GM18499 (cell line): ENCODE measurements around the gene TTF2.
A peak's percentile ranks its signal among the peaks of the same experiment; 100 is the strongest.
"Not testable (repeated sequence)": the region's sequence is repeated elsewhere in the genome, so short reads cannot be mapped to it uniquely, and the experiment has no call there.

Source experiments
- ATAC-seq: cut with Tn5 transposase; IDR thresholded peaks from one replicate; pipeline ENCODE4 v1.9.1; 2021; ENCODE audit warnings: moderate number of reproducible peaks; ENCODE audit not compliant: insufficient read depth, unreplicated experiment

TTF2 gene

DNA sequence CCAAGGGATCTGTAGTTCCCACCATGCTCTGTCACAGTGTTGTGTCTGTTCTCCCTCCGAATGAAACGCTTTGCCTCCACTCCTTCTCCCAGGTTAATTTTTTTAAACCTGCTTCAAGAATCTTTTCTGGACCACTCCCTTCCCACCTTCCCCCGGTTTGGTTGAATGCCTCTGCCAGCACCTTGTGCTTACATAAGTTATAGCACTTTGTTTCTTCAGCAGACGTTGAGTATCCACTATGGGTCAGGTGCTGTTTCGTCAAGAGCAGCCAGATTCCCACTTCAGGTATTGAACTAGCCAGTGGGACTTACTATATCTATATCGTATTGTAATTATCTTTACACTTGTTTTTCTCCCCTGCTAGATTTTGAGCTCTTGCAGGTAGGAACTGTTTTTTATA lies 27.6 kb downstream of the TTF2 start:
- ATAC-seq = no peak

DNA sequence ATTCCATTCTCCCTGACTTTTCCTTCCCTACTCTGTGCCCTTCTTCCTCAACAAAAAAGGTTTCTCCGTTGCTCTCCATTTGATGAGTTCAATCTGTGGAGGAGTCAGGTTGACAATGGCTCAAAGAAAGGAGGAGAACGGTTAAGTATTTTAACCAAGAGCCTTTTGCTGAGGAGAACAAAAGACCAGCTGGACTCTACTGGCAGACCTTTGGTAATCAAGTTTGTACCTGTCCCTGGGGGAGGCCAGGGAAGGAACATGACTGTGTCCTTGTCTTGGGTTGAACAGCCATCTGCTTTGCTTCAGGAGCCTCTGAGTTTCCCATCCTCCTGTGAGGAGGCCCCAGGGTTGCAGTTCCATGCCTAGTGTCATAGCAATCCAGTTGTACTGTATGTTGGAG lies 29.9 kb downstream of the TTF2 start:
- no peak for ATAC-seq

DNA sequence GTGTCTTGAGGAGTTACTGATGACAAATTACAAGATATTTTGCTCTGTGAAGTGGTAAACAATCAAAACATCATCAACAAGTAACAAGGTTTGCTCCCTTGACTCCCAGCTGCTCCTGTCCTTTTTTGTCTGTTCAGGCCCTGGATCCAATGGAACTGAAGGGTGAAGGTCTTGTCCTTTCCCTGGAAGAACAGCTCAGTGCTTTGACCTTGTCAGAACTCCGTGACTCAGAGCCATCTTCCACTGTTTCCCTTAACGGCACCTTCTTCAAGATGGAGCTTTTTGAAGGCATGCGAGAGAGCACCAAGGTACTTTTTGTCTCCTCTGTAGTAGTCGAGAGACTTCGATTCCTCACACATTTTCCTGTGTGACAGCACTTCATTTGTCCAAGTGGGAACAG lies 32.5 kb downstream of the TTF2 start:
- no peak for ATAC-seq

DNA sequence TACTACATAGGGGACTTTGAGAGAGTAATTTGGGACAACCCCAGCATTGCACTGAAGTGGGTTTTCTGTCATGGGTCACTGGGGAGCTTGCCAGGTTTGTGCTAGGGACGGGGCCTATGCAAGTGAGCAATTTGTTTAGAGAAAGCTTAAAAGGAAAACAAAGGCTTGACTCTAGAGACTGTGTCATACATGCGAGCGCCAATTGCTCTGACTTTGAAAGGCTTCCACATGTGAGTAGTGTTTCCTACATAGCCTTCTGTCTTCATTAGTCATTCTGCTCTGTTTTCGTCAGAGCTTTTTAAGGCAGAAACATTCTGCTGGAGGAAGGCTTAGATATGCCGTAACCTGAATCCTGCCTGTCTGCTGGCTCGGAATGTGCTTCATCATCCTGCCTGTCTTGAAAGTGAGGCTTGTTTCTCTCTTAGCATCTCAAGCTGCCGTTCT lies 33.0 kb downstream of the TTF2 start:
- ATAC-seq = no peak

DNA sequence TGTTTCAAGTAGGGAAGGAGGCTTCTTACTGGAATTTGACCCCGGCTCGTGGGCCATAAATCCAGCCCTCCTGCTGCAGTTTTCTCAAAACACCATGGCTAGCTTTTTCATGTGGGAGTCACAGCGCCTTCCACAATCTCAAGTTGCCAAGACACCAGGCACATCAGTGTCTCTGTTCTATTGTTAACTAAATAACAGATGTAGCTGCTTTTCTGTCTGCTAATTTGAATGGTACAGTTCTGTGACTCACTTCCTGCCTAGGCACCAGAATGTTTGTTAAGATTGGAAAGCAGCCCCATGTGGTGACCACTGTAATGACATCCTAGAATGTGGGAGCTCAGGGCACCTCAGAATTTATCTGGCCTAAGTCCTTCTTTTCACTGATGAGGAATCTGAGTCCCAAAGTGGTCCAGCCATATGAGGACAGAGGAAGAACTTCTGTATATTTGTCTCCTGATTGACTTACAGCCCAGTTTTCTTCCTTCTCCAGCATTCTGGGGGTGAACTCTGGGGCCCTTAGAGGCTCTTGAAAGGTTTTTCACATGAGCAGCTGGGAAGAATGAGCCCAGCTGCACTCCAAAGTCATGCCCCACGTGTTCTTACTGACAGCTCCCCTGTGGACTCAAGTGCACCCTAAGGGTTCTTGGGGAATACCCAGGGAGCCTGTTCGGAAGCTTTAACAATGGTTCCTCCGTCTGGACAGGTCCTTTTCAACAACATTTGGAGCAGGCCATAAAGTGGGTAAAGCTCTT lies 33.9 kb downstream of the TTF2 start:
- ATAC-seq = peak; percentile 70

DNA sequence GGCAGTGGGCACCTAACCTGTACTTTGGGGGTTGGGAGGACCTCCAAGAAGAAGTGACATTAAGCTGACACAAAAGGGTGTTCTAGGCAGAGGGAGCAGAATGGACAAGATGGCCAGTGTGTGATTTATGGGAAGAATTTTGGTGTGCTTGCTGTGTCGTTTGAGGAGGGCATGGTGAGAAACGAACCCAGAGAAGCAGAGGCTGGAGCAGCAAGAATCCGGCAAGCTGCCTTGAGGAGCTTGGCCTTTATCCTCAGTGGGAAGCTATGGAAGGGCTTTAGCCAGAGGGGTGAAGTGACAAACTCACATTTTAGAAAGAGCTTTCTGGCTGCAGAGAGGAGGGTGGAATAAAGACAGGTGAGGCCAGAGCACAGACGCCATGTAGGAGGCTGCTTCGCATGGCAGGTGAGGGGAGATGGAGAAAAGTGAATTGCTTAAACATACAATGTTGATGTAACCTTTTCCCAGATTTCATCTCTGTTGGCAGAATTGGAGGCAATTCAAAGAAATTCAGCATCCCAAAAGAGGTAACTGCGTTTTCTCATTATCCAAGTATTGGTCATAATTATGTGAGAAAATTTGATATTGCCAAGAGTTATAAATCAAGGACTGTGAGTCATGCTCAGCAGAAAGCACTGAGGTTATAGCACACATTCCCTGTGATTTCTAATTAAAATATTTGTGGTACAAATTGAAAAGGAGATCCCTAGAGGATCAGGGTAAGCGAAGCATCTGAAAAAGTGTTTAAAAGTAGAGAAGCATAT lies 34.9 kb downstream of the TTF2 start:
- ATAC-seq = no peak

DNA sequence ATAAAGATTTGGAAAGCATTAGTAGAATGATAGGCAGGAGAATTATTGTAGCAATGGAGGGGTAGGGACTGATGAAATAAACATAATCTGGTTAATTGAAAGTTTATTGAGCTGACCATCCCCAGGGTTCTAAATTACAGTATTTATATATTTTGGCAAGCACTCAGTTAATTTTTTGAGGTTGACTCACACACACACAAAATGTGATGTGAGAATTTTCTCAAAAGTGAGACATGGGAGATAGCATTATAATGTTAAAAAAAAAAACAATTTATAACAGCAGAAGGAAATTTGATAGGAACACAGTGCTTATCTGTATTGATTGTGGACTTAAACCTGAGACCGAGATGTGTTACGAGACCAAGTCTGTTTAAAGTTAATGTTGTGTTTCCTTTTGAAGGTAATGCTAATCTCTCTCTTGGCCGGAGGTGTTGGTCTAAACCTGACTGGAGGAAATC lies 36.9 kb downstream of the TTF2 start:
- ATAC-seq = no peak

DNA sequence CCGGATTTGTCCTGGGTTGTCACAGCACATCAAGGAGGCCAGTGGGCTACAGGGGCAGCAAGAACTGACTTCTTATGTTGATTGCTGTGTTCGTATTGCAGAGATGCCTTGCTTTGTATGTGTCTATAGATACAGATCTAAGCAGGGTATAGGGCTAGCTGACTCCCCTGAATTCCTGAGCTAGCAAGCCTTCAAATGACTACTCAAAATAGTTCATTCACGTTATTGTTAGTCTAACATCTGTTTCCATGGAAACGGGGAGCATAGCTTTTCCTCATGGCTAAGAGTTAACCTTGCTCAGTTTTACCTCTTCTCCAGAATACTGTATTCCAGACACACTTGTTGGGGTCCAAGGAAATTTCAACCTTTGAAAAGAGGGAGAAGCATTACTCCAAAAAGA lies 37.3 kb downstream of the TTF2 start:
- no peak for ATAC-seq

DNA sequence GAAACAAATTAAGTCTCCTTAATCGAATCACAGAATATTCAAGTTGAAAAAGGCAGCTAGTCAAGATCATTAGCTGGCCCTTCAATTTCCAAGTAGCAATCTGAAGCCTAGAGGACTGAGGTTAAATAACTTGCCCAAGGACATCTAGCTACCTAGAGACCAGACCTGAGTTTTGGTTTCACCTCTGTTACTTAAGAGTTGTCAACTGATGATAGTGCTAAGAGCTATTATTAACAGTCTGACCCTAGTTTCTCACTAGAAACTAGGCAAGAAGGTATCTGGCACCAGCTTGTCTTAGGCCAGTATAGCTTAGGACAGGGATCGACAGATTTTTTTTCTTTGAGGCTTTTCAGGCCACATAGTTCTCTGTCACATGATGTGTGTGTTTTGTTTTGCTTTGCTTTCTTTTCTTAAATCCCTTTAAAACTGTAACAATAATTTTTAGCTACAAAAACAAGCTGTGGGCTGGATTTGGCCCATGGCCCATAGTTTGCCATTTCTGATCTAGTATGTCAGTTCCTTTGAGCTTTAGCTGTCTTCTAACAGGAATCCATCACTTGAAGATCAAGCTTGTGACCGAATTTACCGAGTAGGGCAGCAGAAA lies 38.3 kb downstream of the TTF2 start:
- no peak for ATAC-seq

DNA sequence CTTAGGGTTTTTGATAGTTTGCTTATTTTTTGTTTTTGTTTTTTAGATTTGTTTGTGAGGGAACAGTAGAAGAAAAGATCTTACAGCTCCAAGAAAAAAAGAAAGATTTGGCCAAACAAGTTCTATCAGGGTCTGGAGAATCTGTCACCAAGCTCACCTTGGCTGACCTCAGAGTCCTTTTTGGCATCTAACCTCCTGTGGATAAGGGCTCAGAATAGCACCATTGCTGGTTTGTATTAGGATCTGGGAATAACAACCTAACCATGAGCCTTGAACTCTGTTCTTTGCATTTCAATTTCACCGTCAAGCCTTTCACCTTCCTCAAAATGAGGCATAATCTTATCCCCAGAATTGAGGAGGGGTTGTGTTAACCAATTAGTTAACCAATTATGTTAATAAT lies 41.2 kb downstream of the TTF2 start:
- no peak for ATAC-seq

DNA sequence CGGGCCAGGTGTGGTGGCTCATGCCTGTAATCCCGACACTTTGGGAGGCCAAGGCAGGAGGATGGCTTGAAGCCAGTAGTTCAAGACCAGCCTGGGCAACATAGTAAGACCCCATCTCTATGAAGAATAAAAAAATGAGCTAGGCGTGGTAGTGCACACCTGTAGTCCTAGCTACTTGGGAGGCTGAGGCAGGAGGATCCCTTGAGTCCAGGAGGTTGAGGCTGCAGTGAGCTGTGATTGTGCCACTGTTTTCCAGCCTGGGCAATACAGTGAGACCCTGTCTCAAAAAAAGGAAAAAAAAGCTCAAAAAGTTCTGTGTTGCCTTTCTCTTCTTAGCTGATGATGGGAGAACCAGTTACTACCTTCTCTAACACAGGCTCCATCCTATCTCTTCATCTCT lies 41.7 kb downstream of the TTF2 start:
- not testable (repeated sequence) for ATAC-seq

DNA sequence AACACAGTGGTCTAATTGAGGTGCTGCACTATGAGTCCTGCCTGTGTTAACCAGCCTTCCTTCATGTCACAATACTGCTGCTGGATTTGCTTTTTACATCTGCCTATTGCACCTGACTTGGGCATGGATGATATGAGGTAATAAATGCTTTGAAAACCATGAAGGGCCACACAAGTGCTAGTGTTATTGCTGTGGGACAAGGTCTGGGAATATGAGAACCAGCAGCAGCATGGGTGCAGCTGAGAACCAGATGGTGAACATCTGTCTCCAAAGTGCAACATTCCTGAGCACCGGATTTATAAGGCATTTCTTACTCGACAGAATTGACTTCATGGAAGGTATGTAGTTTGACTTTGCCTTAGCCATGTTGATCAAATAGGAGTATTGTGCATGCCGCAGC lies 44.9 kb downstream of the TTF2 start:
- no peak for ATAC-seq

DNA sequence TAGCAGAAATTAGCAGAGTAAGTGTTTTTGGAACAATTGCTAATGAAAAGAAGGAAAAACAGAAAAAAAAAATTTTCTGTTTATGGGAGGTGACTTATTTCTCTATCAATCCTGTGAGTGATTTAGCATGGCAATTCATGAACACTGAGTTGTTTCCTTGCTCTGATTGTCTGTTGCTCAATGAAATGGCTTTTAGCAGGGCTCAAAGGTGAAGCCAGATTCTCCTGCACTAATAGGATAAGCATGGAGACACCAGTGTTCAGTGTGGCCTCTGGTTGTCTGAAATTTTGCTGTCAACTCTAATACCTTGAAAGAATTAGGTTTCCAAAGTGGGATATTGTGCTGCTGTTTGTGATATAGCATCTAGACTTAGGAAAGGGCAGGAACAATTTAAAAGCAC lies 45.6 kb downstream of the TTF2 start:
- ATAC-seq = no peak

DNA sequence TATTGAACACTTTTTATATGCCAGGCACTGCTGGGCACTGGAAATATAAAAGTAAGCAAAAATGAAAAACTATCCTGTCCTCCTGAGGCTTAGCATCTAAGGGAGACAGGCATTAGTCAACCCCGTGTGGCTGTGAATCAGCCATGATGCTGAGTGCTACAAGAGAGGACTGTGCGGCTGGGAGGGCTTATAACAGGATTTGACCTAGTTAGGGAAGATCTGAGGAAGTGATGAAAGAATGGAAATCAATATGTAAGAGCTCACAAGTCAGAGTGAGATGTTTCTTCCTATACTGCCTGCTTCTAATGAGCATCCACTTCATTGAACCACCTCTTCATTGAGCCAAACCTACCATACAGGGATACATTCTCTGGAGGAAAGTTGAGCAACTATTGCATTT lies 46.4 kb downstream of the TTF2 start:
- no peak for ATAC-seq

DNA sequence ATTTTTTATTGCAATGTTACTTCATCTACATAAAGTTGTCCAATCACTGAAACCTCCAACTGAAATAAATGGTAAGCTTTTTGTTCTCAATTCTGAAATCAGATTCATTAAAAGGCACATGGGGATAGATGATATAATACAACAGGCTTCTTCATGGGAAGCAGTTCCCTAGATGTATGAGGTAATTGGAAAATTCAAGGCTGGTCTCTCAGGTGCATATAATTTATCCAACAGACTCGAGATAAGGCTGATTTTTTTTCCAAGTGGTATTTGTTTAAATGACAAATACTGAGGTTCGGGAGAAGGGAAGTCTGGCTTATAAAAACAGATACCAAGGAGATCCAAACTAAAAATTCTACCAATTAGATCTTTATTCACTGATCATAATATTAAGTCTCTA lies 47.2 kb downstream of the TTF2 start:
- no peak for ATAC-seq

DNA sequence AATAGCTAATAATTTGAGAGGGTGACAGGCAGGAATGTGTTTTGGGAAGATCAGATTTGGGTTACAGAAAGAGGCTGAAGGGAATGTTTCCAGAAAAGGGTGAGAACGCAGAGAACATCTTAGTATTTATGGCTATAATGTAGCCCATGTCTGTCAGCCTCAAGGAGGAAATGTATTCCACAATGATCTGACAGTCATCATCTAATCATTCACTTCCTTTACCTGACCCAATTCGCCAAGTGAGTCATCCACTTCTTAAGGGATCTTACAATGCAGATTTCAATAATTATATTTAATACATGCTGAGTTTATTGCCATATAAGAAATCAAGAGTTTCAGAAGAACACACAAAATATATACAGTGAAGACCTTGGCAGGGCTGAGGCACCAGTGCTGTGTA lies 50.6 kb downstream of the TTF2 start:
- no peak for ATAC-seq

DNA sequence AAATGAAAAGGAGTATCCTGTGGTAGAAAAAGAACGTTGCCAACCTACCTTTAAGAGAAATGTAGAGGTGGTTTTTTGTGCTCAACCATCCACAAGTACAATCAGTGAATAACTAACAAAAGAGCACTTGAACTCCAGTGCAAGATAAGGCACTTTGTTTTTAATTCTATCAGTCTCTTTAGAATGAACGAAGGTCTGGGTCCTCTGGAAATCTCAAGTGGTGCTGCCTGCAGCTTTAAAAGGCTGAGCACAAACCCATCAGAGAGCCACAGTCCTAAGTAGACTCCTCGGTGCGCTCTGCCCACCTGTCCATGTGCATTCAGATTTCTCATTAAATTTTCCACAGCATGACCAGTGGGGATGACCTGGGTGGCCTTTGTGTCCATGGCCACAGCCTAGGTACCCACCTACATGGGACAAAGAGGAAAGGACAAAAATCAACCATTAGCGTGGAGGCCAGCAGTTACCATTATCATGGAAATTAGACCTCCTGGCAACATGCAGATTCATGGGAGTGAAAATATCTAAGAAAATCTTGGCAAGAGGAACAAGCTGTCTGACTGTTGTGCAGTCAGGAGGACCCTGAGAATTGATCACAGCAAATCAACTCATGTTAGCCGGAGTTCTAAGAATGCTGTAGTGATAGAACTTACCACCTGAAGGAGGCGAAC lies 52.1 kb downstream of the TTF2 start:
- no peak for ATAC-seq

DNA sequence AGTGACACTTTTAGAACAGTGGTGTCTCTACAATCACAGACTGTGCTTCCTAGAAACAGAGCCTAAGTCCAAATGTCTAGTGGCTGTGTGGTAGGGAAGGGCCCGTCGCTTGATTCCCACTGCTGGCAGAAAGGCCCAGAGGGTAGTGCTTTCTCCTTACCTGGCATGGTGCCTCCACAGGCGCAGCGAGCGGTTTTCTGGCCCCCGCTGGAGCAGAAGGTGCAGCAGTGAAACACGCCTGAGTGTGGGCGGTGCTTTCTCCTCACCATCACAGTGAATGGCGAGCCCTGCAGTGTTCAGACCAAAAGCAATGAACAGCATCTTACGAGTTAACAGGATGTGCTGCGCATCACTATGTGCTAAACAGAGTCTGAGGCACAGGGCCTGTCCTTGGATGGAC lies 53.1 kb downstream of the TTF2 start:
- ATAC-seq = no peak

DNA sequence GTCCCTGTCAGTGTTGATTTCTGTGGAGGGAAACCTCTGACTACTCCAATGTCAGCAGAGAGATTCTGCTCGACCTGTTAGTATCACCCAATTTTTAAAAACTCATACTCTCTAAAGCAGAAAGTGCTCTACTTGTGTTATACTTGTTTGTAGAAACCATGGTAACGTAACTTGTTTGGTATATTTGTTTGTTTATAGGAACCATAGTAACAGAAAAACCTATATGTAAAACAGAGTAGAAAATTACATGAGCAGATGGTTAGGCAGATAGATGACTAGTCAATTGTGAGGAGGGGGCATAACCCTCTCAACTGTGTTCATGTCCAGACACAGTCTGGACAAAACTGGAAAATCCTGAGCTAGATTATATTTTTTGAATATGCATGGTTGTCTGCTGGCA lies 54.8 kb downstream of the TTF2 start:
- ATAC-seq = no peak

DNA sequence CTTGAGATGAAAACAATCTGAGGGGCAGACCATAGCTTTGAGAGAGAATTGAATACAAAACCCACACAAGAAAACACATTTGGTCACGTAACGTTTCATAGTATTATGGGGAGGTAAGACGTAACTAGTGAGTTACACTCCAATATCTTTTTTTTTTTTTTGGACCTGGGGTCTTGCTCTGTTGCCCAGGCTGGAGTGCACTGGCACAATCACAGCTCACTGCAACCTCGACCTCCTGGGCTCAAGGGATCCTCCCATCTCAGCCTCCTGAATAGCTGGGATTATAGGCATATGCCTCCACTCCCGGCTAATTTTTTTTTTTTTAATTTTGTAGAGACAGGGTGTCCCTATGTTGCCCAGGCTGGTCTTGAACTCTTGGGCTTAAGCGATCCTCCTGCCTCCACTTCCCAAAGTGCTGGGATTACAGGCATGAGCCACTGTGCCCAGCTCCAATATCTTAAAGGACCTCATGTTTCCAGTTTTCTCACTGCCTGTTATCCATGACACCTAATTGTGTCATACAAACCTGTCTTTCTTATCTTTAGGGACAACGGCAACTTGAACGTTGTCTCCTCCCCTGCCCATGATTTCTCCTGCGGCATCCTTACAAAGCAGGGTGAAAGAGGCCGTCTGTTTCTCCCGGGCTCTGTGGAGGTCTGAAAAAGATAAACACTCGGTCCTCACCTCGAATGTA lies 56.1 kb downstream of the TTF2 start:
- no peak for ATAC-seq
